GM21825 (cell line): Measurements from ENCODE around the gene RGS10.

Experiments used
- ATAC-seq: cut with Tn5 transposase; IDR thresholded peaks from one replicate; pipeline ENCODE4 v1.9.1; 2021; ENCODE audit warnings: mild to moderate bottlenecking, moderate library complexity; ENCODE audit not compliant: unreplicated experiment

Gene RGS10

GRCh38 chr10:119520283-119520682, 22.2 kb downstream of the RGS10 start:
- no peak for ATAC-seq

- ATAC-seq, result no peak
Measured at GRCh38 chr10:119518936-119519335, 23.6 kb downstream of the RGS10 start.

GRCh38 chr10:119518176-119518575, 24.3 kb downstream of the RGS10 start:
- ATAC-seq, result peak; percentile 11

GRCh38 chr10:119517235-119518141, 25.0 kb downstream of the RGS10 start:
- ATAC-seq, result peak; percentile 42

GRCh38 chr10:119516381-119517234, 25.9 kb downstream of the RGS10 start:
- peak; percentile 75 for ATAC-seq

- ATAC-seq, result no peak
Measured at GRCh38 chr10:119515511-119516045, 26.9 kb downstream of the RGS10 start.

- ATAC-seq, result no peak
Measured at GRCh38 chr10:119514819-119515218, 27.7 kb downstream of the RGS10 start.

GRCh38 chr10:119511828-119512515, 30.5 kb downstream of the RGS10 start:
- no peak for ATAC-seq

GRCh38 chr10:119509909-119510451, 32.5 kb downstream of the RGS10 start:
- no peak for ATAC-seq

- no peak for ATAC-seq
Measured at GRCh38 chr10:119507115-119507514, 35.4 kb downstream of the RGS10 start.

GRCh38 chr10:119505588-119506315, 36.8 kb downstream of the RGS10 start:
- no peak for ATAC-seq

- ATAC-seq, result no peak
Measured at GRCh38 chr10:119505131-119505551, 37.4 kb downstream of the RGS10 start.

- no peak for ATAC-seq
Measured at GRCh38 chr10:119504651-119505050, 37.9 kb downstream of the RGS10 start.

- no peak for ATAC-seq
Measured at GRCh38 chr10:119503821-119504220, 38.7 kb downstream of the RGS10 start.

GRCh38 chr10:119502618-119503155, 39.8 kb downstream of the RGS10 start:
- no peak for ATAC-seq

- peak; percentile 56 for ATAC-seq
Measured at GRCh38 chr10:119502209-119502608, 40.3 kb downstream of the RGS10 start.

- ATAC-seq, result no peak
Measured at GRCh38 chr10:119501690-119502089, 40.8 kb downstream of the RGS10 start.

GRCh38 chr10:119500821-119501220, 41.7 kb downstream of the RGS10 start:
- ATAC-seq, result no peak

- no peak for ATAC-seq
Measured at GRCh38 chr10:119500123-119500795, 42.3 kb downstream of the RGS10 start.
